Right cardiac atrium (tissue), 5 donors: ENCODE results near the gene ZNF607. TPM values are rescaled to one million over a fixed set of nuclear protein-coding genes. Genes with fewer than 3 reads are reported as not detected.

ENCODE experiments used
- ATAC-seq, 2 donors: fragments of 200-7000 bp; cut with Tn5 transposase; one replicate each; pipeline versions ENCODE4 v1.8.0 to v1.9.1; 2020; ENCODE audit warnings: moderate library complexity in 2 of 2, mild to moderate bottlenecking in 1 of 2
- DNase-seq, 3 donors: peaks; one replicate each; pipeline ENCODE4 v3.0.0-alpha.2; 2020
- H3K27ac ChIP-seq: one replicate; pipeline ENCODE4 v1.5.1; 2013; ENCODE audit warnings: mild to moderate bottlenecking, low read length, control low read depth, moderate library complexity
- H3K27me3 ChIP-seq: one replicate; pipeline ENCODE4 v1.6.1; 2013; ENCODE audit not compliant: control insufficient read depth, insufficient read depth
- H3K4me1 ChIP-seq: one replicate; pipeline ENCODE4 v1.6.1; 2013; ENCODE audit warnings: low read length; ENCODE audit not compliant: control insufficient read depth, insufficient read depth
- H3K4me3 ChIP-seq: one replicate; pipeline ENCODE4 v1.5.1; 2013; ENCODE audit warnings: low read length, control low read depth
- H3K9me3 ChIP-seq: one replicate; pipeline ENCODE4 v1.6.1; 2013; ENCODE audit warnings: low read length; ENCODE audit not compliant: control insufficient read depth
- WGBS: extraction: QIAGEN DNeasy Blood & Tissue Kit; methylation state at CpG from one replicate; pipeline ENCODE4 v1.1.7; 2013; 5-methylcytosine and 5-hydroxymethylcytosine counted together
- intact Hi-C, 4 donors: fragments of 100-400 bp; cut with DNase I; formaldehyde crosslinking; loops; one replicate each; pipeline versions ENCODE4 v1.11.0 to v1.14.0; 2022 to 2023
- polyA plus RNA-seq: library from polyadenylated mRNA; stranded (reverse); fragments of 200-250 nt; gene quantifications from one replicate; pipeline ENCODE4 v1.2.3, GENCODE V29; 2013
- total RNA-seq, 4 donors: library from RNA; stranded (reverse); fragmentation: NEBNext Ultra II Directional; extraction: Animal tissue kit (Norgen Biotek cat#: 25700); gene quantifications; one replicate each; pipeline ENCODE4 v1.2.1, GENCODE V29; 2021
- donor health status: healthy with polysubstance abuse.
- donor health status: DM: no; HTN: yes; CAD: no.
- donor health status: DM: no; HTN: no; CAD: no.
- donor health status: DM: no; HTN: yes; CAD: no; lungs with severe emphysema.
- donor health status: DM: yes; HTN: yes; CAD: no.

The ZNF607 gene
- total and polyA plus RNA-seq, 5 donors = 2.2 to 7.9 (median 6.9) TPM

DNA sequence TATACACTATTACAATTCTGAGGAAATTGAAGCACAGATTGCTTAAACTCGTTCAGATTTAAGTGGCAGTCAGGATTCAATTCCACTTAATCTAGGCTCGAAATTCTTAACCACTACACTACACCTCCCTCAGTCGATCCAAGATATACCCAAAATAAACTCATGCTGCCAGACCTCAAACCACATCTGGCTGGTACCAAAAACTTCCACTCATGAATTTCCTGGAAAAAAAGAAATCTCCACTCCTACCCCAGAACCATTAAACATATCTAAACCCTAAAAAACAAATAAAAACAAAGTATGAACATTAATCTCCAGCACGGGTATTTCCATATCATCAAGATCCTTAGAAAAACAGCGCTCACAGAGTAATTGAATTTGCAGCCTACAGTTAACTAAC is 65.4 kb downstream of the ZNF607 start:
- H3K27me3 ChIP-seq = no peaks in the 10 kb centered on the region
- no peaks in the 10 kb centered on the region for H3K9me3 ChIP-seq
- H3K27ac ChIP-seq = no peak overlapping the region
- DNase-seq (no peak), ATAC-seq (no peak)
- peaks cover 2% of the 10 kb centered on the region for H3K4me1 ChIP-seq
- intact Hi-C loops = no loop called here
- WGBS = 3% methylated on average over 5 of the region's 5 CpGs
- H3K4me3 ChIP-seq = peak overlapping the region; percentile 73

Other genes with a start within 250 kb of the ZNF607 start
- 1 to 10 TPM; 6.0 to 9.2 (median 7.1) TPM for gene ZNF793, start 212.8 kb downstream of the ZNF607 start, total RNA-seq
- gene ZNF793, start 212.8 kb downstream of the ZNF607 start, polyA plus RNA-seq = 4.4 TPM
- 1 to 10 TPM; 2.9 to 7.4 (median 3.5) TPM for gene ZNF571, start 125.0 kb downstream of the ZNF607 start, total RNA-seq
- 2.8 TPM for gene ZNF571, start 125.0 kb downstream of the ZNF607 start, polyA plus RNA-seq
- 10 to 100 TPM in 2 of 4 donors, 1 to 10 TPM in 2; 8.8 to 13.4 (median 9.8) TPM for gene ZNF540, start 124.9 kb downstream of the ZNF607 start, total RNA-seq
- gene ZNF540, start 124.9 kb downstream of the ZNF607 start, polyA plus RNA-seq = 6.5 TPM
- gene ZFP30, start 64.3 kb downstream of the ZNF607 start, total RNA-seq = 1 to 10 TPM; 5.7 to 9.5 (median 8.5) TPM
- gene ZFP30, start 64.3 kb downstream of the ZNF607 start, polyA plus RNA-seq = 3.5 TPM
- 10 to 100 TPM in 2 of 4 donors, 1 to 10 TPM in 2; 9.9 to 15.5 (median 12.1) TPM for gene ZNF573, start 59.8 kb upstream of the ZNF607 start, total RNA-seq
- gene ZNF573, start 59.8 kb upstream of the ZNF607 start, polyA plus RNA-seq = 11.0 TPM
- not detected for gene WDR87, start 186.8 kb upstream of the ZNF607 start, total RNA-seq
- gene WDR87, start 186.8 kb upstream of the ZNF607 start, polyA plus RNA-seq = not detected
- 10 to 100 TPM in 3 of 4 donors, 1 to 10 TPM in 1; 7.5 to 19.8 (median 12.4) TPM for gene SIPA1L3, start 187.4 kb upstream of the ZNF607 start, total RNA-seq
- 7.8 TPM for gene SIPA1L3, start 187.4 kb upstream of the ZNF607 start, polyA plus RNA-seq